ENCODE measurements around the gene APRT.

DNA sequence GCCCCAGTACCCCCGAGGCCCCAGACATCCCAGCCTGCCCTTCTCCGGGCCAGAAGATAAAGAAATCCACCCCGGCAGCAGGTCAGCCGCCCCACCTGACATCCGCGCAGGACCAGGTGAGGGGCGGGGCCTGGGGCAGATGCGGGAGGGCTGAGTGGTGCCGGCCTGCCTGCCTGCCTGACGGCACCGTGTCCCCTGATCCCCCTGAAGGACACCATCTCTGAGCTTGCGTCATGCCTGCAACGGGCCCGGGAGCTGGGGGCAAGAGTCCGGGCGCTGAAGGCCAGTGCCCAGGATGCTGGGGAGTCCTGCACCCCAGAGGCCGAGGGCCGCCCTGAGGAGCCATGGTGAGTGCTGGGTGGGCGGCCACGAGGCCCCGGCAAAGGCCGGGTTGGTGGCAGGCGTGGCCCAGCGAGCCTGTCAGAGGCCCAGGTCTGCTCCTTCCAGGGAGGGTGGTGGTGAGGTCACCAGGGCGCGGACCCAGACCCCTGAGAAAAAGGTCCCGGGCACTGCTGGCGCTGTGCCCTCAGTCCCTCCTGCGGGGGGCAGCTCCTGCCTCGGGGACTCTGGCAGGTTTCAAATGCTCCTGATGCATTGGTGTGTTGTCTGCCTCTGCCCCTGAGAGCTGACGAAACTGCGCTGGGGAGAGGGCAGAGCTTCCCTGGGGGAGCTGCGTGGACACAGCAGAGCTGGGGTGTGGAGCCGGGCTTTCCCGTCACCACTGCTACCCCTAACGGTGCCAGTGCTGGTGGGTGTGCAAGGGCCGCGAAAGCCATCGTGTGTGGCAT lies 7.0 kb downstream of the APRT start:
- TF ChIP-seq EP300 (IDR thresholded peaks at IDR 0.05; ENCODE audit: low read depth), result no peak
- TF ChIP-seq, protein P1, sequence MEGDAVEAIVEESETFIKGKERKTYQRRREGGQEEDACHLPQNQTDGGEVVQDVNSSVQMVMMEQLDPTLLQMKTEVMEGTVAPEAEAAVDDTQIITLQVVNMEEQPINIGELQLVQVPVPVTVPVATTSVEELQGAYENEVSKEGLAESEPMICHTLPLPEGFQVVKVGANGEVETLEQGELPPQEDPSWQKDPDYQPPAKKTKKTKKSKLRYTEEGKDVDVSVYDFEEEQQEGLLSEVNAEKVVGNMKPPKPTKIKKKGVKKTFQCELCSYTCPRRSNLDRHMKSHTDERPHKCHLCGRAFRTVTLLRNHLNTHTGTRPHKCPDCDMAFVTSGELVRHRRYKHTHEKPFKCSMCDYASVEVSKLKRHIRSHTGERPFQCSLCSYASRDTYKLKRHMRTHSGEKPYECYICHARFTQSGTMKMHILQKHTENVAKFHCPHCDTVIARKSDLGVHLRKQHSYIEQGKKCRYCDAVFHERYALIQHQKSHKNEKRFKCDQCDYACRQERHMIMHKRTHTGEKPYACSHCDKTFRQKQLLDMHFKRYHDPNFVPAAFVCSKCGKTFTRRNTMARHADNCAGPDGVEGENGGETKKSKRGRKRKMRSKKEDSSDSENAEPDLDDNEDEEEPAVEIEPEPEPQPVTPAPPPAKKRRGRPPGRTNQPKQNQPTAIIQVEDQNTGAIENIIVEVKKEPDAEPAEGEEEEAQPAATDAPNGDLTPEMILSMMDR (IDR thresholded peaks at IDR 0.05), result no peak
- no peak for TF ChIP-seq POLR2A (IDR thresholded peaks at IDR 0.05)

Measured in transverse colon (tissue), 3 donors.